ENCODE measurements around the gene BPIFB6.

Gene BPIFB6

GRCh38 chr20:33076662-33077372 is 45.4 kb downstream of the BPIFB6 start:
- Histone ChIP-seq H3K36me3 (ENCODE audit: control insufficient read depth, low read depth, low read length) (no peaks in the 10 kb centered on the region), H3K9ac (ENCODE audit: low read length) (no peak overlapping the region), H3K9me3 (ENCODE audit: control insufficient read depth, low read depth, low read length) (no peaks in the 10 kb centered on the region), H3K4me3 (ENCODE audit: low read length) (no peak overlapping the region), H3K27me3 (ENCODE audit: control insufficient read depth, insufficient read depth, low read length) (no peaks in the 10 kb centered on the region), H3K27ac (ENCODE audit: low read length) (no peak overlapping the region), H3K4me1 (ENCODE audit: control insufficient read depth, low read depth, low read length) (no peaks in the 10 kb centered on the region)

- H3K9ac ChIP-seq (ENCODE audit: low read length) = no peak within 1 kb of the TSS
- H3K27ac ChIP-seq (ENCODE audit: low read length) = no peak within 1 kb of the TSS
- no peaks in the 10 kb centered on the region for H3K36me3 ChIP-seq (ENCODE audit: control insufficient read depth, low read depth, low read length)
Measured at GRCh38 chr20:33079259-33079658, 47.8 kb downstream of the BPIFB6 start, which contains the start of gene BPIFB4. Gene BPIFB4 (plus strand): TSS chr20:33079643. CDS start chr20:33081527, 1,884 bp downstream.

GRCh38 chr20:33081411-33082154 is 50.1 kb downstream of the BPIFB6 start:
- Histone ChIP-seq H3K4me3 (ENCODE audit: low read length) (no peak overlapping the region), H3K9ac (ENCODE audit: low read length) (no peak overlapping the region), H3K27ac (ENCODE audit: low read length) (no peak overlapping the region), H3K36me3 (ENCODE audit: control insufficient read depth, low read depth, low read length) (no peaks in the 10 kb centered on the region), H3K27me3 (ENCODE audit: control insufficient read depth, insufficient read depth, low read length) (no peaks in the 10 kb centered on the region), H3K4me1 (ENCODE audit: control insufficient read depth, low read depth, low read length) (no peaks in the 10 kb centered on the region), H3K9me3 (ENCODE audit: control insufficient read depth, low read depth, low read length) (no peaks in the 10 kb centered on the region)

More at GRCh38 chr20:33079259-33079658, 47.8 kb downstream of the BPIFB6 start, which contains the start of gene BPIFB4:
- Histone ChIP-seq H3K4me3 (ENCODE audit: low read length) (no peak within 1 kb of the TSS), H3K9me3 (ENCODE audit: control insufficient read depth, low read depth, low read length) (no peaks in the 10 kb centered on the region), H3K27me3 (ENCODE audit: control insufficient read depth, insufficient read depth, low read length) (no peaks in the 10 kb centered on the region), H3K4me1 (ENCODE audit: control insufficient read depth, low read depth, low read length) (no peaks in the 10 kb centered on the region)

GRCh38 chr20:33082546-33082945 is 51.1 kb downstream of the BPIFB6 start:
- H3K36me3 ChIP-seq (ENCODE audit: control insufficient read depth, low read depth, low read length) = no peaks in the 10 kb centered on the region
- no peak overlapping the region for H3K4me3 ChIP-seq (ENCODE audit: low read length)
- no peak overlapping the region for H3K27ac ChIP-seq (ENCODE audit: low read length)
- H3K9me3 ChIP-seq (ENCODE audit: control insufficient read depth, low read depth, low read length) = no peaks in the 10 kb centered on the region
- H3K4me1 ChIP-seq (ENCODE audit: control insufficient read depth, low read depth, low read length) = no peaks in the 10 kb centered on the region
- no peaks in the 10 kb centered on the region for H3K27me3 ChIP-seq (ENCODE audit: control insufficient read depth, insufficient read depth, low read length)
- H3K9ac ChIP-seq (ENCODE audit: low read length) = no peak overlapping the region

GRCh38 chr20:33083544-33084340 is 52.3 kb downstream of the BPIFB6 start:
- no peak overlapping the region for H3K4me3 ChIP-seq (ENCODE audit: low read length)

GRCh38 chr20:33084722-33085121 is 53.3 kb downstream of the BPIFB6 start:
- Histone ChIP-seq H3K36me3 (ENCODE audit: control insufficient read depth, low read depth, low read length) (no peaks in the 10 kb centered on the region), H3K4me3 (ENCODE audit: low read length) (no peak overlapping the region), H3K27ac (ENCODE audit: low read length) (no peak overlapping the region), H3K4me1 (ENCODE audit: control insufficient read depth, low read depth, low read length) (no peaks in the 10 kb centered on the region), H3K9me3 (ENCODE audit: control insufficient read depth, low read depth, low read length) (no peaks in the 10 kb centered on the region), H3K27me3 (ENCODE audit: control insufficient read depth, insufficient read depth, low read length) (no peaks in the 10 kb centered on the region), H3K9ac (ENCODE audit: low read length) (no peak overlapping the region)

More at GRCh38 chr20:33083544-33084340, 52.3 kb downstream of the BPIFB6 start:
- H3K27me3 ChIP-seq (ENCODE audit: control insufficient read depth, insufficient read depth, low read length) = no peaks in the 10 kb centered on the region
- no peaks in the 10 kb centered on the region for H3K36me3 ChIP-seq (ENCODE audit: control insufficient read depth, low read depth, low read length)
- no peak overlapping the region for H3K9ac ChIP-seq (ENCODE audit: low read length)
- no peaks in the 10 kb centered on the region for H3K4me1 ChIP-seq (ENCODE audit: control insufficient read depth, low read depth, low read length)
- H3K9me3 ChIP-seq (ENCODE audit: control insufficient read depth, low read depth, low read length) = no peaks in the 10 kb centered on the region
- no peak overlapping the region for H3K27ac ChIP-seq (ENCODE audit: low read length)

- Histone ChIP-seq H3K27ac (ENCODE audit: low read length) (no peak overlapping the region), H3K9me3 (ENCODE audit: control insufficient read depth, low read depth, low read length) (no peaks in the 10 kb centered on the region), H3K27me3 (ENCODE audit: control insufficient read depth, insufficient read depth, low read length) (no peaks in the 10 kb centered on the region), H3K4me1 (ENCODE audit: control insufficient read depth, low read depth, low read length) (no peaks in the 10 kb centered on the region), H3K9ac (ENCODE audit: low read length) (no peak overlapping the region), H3K4me3 (ENCODE audit: low read length) (no peak overlapping the region), H3K36me3 (ENCODE audit: control insufficient read depth, low read depth, low read length) (no peaks in the 10 kb centered on the region)
Measured at GRCh38 chr20:33086052-33086722, 54.7 kb downstream of the BPIFB6 start.

- H3K27ac ChIP-seq (ENCODE audit: low read length) = no peak overlapping the region
- no peaks in the 10 kb centered on the region for H3K36me3 ChIP-seq (ENCODE audit: control insufficient read depth, low read depth, low read length)
- H3K9me3 ChIP-seq (ENCODE audit: control insufficient read depth, low read depth, low read length) = no peaks in the 10 kb centered on the region
- no peak overlapping the region for H3K9ac ChIP-seq (ENCODE audit: low read length)
- no peaks in the 10 kb centered on the region for H3K27me3 ChIP-seq (ENCODE audit: control insufficient read depth, insufficient read depth, low read length)
- H3K4me1 ChIP-seq (ENCODE audit: control insufficient read depth, low read depth, low read length) = no peaks in the 10 kb centered on the region
- no peak overlapping the region for H3K4me3 ChIP-seq (ENCODE audit: low read length)
Measured at GRCh38 chr20:33091147-33091546, 59.7 kb downstream of the BPIFB6 start.

GRCh38 chr20:33091693-33092092 is 60.2 kb downstream of the BPIFB6 start:
- Histone ChIP-seq H3K27ac (ENCODE audit: low read length) (no peak overlapping the region), H3K4me3 (ENCODE audit: low read length) (no peak overlapping the region), H3K9me3 (ENCODE audit: control insufficient read depth, low read depth, low read length) (no peaks in the 10 kb centered on the region), H3K4me1 (ENCODE audit: control insufficient read depth, low read depth, low read length) (no peaks in the 10 kb centered on the region), H3K36me3 (ENCODE audit: control insufficient read depth, low read depth, low read length) (no peaks in the 10 kb centered on the region), H3K27me3 (ENCODE audit: control insufficient read depth, insufficient read depth, low read length) (no peaks in the 10 kb centered on the region), H3K9ac (ENCODE audit: low read length) (no peak overlapping the region)

GRCh38 chr20:33092361-33092760 is 60.9 kb downstream of the BPIFB6 start:
- H3K36me3 ChIP-seq (ENCODE audit: control insufficient read depth, low read depth, low read length) = no peaks in the 10 kb centered on the region
- no peak overlapping the region for H3K4me3 ChIP-seq (ENCODE audit: low read length)
- no peak overlapping the region for H3K27ac ChIP-seq (ENCODE audit: low read length)
- no peaks in the 10 kb centered on the region for H3K4me1 ChIP-seq (ENCODE audit: control insufficient read depth, low read depth, low read length)
- no peaks in the 10 kb centered on the region for H3K9me3 ChIP-seq (ENCODE audit: control insufficient read depth, low read depth, low read length)
- no peak overlapping the region for H3K9ac ChIP-seq (ENCODE audit: low read length)
- no peaks in the 10 kb centered on the region for H3K27me3 ChIP-seq (ENCODE audit: control insufficient read depth, insufficient read depth, low read length)

- H3K9me3 ChIP-seq (ENCODE audit: control insufficient read depth, low read depth, low read length) = no peaks in the 10 kb centered on the region
- no peak overlapping the region for H3K4me3 ChIP-seq (ENCODE audit: low read length)
- H3K27ac ChIP-seq (ENCODE audit: low read length) = no peak overlapping the region
- no peaks in the 10 kb centered on the region for H3K27me3 ChIP-seq (ENCODE audit: control insufficient read depth, insufficient read depth, low read length)
- H3K9ac ChIP-seq (ENCODE audit: low read length) = no peak overlapping the region
- H3K4me1 ChIP-seq (ENCODE audit: control insufficient read depth, low read depth, low read length) = no peaks in the 10 kb centered on the region
- no peaks in the 10 kb centered on the region for H3K36me3 ChIP-seq (ENCODE audit: control insufficient read depth, low read depth, low read length)
Measured at GRCh38 chr20:33093074-33093473, 61.6 kb downstream of the BPIFB6 start.
